ENCODE results near the gene CEACAM21.
"Not testable (repeated sequence)": the region's sequence is repeated elsewhere in the genome, so short reads cannot be mapped to it uniquely, and the experiment has no call there.

The CEACAM21 gene

DNA sequence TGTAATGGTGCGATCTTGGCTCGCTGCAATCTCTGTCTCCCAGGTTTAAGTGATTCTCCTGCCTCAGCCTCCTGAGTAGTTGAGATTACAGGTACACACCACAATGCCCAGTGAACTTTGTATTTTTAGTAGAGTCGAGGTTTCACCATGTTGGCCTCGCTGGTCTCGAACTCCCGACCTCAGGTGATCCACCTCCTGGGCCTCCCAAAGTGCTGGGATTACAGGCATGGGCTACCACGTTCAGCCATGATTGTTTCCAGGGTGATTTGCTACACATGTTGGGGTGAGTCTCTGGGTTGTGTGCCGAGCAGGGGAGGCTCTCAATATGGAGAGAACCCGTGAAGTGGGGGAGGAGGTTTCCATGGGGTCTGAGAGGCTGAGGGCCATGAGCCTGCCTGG lies 24.8 kb upstream of the CEACAM21 start:
- DNase-seq: no peak

DNA sequence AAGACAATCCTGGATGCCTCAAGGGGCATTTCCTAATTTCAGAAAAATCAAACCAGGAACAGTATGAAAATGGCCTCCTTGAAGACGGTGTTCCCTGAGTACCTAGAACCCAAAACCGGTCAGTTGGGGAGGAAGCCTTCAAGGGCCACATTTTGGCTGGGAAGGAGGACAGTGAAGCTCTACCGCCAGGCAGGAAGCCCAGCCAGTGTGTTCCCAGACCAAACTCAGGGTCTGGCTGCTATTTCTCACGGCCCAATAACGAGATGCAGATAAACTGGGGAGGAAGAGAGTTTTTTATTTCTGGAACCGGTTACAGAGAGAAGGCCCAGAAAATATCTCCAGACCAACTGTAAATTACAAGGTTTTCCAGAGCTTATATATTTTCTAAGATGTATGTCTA lies 24.3 kb upstream of the CEACAM21 start:
- peak; percentile 14 for DNase-seq

DNA sequence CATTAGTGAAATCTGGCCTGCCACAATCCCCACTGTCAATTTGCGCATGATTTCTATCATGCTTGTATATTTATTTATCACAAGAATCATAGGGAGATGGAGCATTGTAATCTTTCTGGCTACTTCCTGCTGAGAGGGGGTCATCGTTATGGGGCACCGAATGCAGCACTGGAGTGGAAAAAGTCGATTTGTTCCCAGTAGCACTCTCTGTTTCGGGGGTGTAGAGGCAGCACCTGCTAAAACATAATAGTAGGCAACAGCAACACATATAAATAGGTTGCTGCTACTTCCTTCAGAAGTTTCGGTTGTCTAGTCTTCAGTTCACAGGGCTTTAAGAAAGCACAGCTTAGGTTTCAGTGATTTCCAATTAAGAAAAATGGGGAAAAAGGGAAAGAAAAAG lies 23.4 kb upstream of the CEACAM21 start:
- no peak for DNase-seq

DNA sequence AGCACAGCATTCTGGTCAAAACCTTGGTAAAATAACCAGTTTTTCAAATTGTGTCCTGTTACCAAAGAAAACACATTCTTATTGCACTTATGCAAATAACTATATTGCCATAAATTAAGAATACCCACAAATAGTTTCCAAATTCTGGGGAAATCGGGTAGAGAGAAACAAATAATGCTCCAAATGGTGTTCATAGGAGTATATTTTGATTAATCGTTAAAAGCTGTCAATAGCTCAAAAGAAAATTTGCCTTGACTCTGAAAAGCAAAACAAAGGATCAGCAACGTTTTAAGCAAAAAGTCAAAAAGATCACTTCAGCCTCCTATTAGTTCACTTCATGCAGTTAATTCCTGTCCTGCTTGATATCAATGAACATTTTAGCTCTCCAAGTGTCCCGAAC lies 22.2 kb upstream of the CEACAM21 start:
- DNase-seq: no peak

DNA sequence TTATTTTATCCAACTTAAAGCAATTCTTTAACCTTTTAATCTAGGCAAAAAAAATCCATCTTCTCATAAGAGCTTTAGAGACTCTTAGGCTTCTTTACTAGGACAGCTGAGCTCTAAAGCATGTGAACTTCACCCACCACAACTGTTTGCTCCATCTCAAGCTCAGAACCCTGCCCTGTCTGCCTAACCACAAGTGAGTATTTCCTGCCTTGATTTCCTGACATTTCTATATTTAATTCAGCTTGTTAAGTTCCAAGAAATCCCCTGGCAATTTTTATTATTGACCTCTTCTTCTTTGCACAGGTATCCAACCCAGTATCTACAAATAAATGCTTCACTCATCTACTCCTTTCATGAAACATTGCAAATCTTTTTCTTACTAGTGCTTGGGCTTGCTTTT lies 21.1 kb upstream of the CEACAM21 start:
- no peak for DNase-seq

DNA sequence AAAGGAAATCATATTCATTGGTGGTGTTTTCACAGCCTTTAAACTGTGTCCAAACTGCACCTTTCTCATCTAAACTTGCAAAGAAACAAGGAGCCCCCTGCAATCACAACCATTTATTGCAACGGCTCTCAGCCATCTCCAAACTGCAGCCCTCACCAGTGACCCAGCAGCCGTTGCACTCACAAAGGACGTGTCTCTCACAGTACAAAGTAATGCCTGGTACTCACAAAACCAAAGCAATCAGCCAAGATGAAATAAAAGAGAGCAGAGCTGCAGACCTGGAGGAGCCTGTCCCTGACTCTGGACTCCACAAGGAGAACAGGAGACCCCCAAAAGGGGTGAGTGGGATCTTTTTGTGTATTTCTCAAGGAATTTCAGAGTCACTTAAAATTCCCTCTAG lies 20.2 kb upstream of the CEACAM21 start:
- DNase-seq: no peak

DNA sequence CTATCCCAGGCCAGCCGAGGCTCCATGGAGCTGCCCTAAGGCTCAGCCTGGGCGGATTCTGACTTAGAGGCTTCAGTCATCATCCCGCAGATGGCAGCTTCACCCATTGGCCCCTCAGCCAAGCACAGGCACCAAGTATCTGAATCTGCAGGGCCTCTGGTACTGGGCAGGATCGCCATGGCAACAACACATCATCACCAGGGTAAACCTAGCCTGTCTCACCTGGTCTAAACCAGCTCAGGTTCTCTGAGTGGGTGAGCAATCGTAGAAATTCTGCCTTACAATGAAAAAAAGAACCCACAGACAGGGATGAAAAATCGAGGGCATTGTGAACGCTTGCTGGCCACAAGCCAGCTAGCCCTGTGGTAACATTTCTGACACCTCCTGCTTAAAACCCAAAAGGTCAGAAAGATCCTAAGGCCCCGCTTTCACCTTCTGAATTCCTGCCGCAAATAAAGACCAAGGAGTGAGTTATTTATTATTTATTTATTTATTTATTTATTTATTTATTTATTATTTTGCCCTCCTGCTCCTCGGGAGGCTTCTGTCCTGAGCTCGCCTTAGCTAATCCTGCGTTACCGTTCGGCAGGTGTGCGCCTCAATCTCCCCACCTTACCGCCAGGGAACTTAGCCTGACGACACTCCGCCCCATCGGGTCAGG lies 12.0 kb upstream of the CEACAM21 start:
- no peak for DNase-seq

DNA sequence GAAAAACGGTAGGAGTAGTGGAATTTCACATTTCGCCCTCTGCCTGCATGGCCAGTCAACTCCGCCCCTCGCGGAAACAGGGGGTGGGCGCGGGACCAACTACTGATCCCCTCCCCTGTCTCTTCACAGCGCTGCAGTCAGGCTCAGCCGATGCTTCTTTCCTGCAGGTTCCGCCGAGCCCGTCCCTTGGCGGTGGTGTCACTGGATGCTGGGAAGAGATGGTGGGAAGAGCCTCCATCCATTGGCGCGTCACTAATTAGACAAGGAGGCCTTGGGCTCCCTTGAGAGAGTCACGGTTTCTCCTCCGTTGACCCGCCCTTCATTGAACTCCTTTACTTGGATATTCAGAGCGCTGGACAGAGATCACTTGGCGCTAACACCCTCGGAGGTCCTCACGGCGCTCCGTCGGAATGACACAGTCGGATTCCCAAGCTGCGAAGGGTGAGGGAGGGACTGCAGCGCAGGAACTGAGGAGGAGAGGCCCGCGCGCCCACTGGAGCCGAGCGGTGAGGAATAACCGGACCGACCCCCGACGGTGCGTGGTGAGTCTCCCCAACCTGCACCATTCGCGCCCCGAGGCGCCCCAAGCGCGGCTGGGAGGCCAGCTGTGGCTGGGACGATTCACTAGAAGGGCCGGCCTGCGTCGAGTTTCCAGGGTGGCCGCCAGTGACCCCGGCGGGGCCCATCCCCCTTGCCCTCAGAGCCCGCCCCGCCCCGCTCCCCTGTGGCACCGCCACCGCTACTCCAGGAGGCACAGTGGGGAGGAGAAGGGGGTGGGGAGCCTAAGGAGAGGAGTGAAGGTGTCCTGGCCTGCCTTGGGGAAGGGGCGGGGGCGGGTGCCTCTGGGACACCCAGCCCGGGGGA lies 11.2 kb upstream of the CEACAM21 start:
- DNase-seq: peak; percentile 67

DNA sequence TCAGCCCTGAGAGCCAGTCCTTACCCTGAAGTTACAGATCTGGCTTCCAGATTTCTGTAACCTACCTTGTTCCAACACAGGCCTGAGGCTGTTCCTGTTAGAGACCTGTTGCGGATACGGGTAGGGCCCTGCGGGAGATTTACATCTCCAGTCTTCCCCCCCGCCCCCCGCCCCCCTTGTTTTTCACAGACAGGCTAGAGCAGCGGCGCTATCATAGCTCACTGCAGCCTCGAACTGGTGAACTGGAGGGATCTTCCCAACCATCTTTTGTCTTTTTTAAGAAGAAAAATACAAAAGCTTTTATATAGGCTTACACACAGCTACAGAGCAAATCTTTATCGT lies 10.6 kb upstream of the CEACAM21 start:
- DNase-seq: no peak

DNA sequence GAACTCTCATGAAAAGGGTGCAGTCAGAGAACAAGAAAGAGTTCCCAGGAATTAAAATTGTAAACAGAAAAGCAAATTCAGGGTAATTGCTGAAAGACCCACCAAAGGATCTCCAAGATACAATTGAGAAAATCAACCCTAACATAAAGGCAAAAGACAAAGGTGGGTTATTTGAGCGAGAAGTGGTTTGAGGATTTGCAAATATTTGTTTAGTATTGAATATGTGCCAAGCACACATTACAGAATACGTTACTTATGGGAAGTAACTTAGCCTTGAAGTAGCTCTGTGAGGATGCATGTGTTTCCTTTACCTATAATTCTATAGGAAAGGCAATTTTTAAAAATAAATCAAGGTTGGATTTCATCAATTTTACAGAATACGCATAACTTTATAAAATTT lies 10.0 kb upstream of the CEACAM21 start:
- DNase-seq: no peak

DNA sequence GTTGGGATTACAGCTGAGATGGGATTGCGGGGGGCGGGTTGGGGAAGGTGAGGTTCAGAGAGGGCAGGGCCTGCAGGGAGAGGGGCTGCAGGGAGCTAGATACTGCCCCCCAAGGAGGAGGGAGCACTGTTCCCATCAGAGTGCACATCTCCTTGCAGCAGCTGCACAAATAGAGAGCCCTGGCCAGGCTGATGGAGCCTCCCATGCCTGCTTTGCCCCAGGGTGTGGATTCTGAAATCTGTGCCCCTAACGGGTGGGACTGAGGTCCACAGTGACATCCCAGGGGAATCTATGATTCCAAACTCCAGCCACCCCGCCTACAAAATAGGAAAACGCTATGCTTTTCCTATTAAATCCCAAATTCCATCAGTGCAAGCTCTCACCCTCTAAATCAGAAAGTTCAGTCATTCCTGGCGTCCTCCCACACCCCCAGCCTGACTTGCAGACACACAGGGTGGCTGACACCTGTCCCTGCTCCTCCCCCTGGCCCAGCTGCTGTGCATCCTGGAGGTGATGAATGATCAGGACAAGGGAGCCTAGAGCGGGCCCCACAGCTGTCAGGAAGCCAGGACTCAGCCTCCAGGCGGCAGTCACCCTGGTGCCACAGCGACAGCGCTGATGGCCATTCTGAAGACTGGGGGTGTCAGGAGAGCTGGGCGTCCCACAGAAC lies 6.3 kb upstream of the CEACAM21 start:
- no peak for DNase-seq

DNA sequence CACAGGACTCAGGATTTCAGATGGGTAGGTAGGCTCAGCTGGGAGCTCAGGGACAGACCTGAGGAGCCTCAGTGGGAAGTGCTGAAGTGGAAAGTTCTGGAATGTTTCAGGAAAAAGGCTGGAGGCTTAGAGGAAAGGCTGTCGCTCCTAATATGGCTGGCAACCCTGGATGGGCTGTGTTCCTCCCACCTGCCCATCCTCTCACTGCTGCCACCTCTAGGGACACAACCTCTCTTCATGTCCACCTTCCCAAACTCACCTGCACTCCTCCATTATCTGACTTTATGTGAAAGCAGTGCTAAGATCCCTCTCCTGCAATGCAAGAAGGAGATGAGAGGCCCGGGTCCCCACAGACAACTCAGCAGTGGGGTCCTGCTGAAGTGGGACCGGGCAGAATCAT lies 5.8 kb upstream of the CEACAM21 start:
- DNase-seq: no peak

DNA sequence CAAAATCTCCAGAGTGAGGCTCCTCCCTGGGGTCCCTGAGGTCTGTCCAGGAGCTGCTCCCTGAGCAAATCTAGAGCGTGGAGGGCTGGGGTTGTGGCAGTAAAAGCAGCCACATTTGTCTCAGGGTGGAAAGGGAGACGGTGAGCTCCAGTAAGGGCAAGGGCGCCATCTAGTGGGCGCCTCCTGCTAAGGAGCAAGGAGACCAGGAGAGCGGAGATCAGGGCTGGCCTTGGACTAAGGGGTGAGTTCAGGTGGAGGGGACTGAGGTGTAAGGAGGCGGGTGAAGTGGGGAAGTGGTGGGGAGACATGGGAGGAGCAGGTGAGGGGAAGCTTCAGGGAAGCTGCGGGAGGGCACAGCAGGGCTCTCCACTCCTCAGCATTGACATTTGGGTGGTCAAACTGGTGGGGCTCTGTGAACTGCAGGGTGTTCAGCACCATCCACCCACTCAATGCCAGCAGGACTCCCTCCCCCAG lies 5.3 kb upstream of the CEACAM21 start:
- peak; percentile 88 for DNase-seq

DNA sequence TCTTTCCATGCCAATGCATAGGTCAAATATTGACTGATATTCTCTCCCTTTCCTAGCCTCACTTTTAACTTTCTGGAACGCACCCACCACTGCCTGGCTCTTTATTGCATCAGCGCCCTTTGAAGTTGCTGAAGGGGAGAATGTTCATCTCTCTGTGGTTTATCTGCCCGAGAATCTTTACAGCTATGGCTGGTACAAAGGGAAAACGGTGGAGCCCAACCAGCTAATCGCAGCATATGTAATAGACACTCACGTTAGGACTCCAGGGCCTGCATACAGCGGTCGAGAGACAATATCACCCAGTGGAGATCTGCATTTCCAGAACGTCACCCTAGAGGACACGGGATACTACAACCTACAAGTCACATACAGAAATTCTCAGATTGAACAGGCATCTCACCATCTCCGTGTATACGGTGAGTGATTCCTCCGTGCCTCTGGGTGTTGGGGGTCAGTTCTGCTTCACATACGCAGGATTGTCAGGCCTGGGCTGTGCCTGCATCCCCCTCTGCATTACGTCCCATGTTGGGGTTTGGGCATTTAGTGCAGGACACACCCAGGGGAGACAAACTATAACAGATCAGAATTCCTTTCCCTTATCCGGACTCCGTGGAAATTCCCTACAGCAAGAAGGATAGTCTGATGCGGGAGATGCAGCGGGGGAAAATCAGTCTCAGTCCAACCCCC lies 1.3 kb downstream of the CEACAM21 start:
- DNase-seq: no peak

DNA sequence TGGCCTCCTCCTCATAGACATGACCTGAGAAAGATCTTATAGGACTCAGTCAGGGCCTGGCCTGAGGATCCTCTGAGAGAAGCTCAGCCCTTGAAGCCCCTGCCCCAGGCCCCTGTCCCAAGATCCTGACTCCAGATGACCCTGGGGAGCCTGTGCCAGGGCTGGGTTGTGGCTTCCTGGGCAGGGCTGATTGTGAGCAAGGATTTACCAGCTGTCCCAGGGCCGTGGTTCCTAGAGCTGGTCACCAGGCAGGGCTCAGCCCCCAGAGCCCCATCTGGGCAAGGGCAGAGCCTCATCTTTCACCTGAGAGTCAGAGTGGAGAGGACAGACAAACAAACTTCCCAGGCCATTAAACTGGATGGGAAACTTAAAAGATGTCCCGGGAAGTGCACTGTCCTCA lies 1.9 kb downstream of the CEACAM21 start:
- DNase-seq: no peak

DNA sequence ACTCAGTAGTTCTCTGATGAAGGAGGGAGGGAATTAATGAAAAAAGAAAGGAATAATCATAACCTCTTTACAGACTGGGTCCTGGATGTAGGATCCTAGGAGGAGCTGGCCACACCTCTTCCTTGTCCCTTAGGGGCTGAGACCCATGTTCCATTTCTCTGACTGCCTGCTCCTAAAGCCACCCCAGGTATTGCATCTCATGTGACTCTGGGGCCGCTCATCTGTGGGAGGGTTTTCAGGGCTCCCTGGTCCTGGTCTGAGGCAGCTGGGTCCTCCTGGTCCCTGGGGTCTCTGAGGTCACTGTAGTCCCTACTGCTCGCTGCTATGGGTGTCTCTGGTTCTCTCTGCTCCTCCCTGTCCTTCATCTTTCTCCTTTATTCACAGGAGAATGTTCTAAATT lies 2.9 kb downstream of the CEACAM21 start:
- no peak for DNase-seq

DNA sequence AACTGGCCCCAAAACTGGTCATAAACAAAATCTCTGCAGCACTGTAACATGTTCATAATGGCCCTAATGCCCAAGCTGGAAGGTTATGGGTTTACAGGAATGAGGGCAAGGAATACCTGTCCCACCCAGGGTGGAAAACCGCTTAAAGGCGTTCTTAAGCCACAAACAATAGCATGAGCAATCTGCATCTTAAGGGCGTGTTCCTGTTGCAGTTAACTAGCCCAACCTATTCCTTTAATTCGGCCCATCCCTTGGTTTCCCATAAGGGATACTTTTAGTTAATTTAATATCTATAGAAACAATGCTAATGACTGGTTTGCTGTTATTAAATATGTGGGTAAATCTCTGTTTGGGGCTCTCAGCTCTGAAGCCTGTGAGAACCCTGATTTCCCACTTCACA lies 5.1 kb downstream of the CEACAM21 start:
- not testable (repeated sequence) for DNase-seq

DNA sequence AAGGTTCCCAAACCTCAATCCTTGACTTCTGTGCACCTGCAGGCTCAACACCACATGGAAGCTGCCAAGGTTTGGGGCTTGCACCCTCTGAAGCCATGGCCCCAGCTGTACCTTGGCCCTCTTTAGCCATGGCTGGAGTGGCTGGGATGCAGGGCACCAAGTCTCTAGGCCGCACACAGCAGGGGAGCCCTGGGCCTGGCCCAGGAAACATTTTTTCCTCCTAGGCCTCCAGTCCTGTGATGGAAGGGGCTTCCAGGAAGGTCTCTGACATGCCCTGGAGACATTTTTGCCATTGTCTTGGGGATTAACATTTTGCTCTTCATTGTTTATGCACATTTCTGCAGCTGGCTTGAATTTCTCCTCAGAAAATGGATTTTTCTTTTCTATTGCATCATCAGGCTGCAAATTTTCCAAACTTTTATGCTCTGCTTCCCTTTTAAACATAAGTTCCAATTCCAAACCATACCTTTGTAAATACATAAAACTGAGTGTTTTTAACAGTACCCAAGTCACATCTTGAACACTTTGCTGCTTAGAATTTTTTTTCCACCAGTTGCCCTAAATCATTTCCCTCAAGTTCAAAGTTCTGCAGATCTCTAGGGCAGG lies 6.7 kb downstream of the CEACAM21 start:
- not testable (repeated sequence) for DNase-seq

DNA sequence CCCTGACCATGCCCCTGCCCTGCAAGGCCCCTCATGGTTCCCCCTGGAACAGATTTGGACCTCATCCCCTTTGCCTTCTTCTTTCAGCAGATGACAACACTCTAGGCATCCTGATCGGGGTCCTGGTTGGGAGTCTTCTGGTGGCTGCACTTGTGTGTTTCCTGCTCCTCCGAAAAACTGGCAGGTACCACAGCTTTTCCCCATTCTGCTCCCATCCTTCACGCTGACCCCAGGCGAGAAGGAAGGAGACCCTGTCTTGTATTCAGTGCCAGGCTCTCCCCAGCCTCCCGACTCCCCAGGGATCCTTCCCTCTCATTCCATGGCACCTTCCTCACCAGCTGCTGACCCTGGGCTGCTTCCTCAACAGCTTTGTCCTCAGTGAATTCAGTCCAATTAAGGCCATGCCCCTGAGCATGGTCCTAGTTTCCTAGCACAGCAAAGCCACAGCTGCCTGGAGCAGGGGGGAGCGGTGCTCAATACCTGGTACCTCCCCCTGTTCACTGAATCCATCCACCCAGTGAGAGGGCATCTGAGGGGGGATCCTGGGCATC lies 8.4 kb downstream of the CEACAM21 start:
- no peak for DNase-seq

DNA sequence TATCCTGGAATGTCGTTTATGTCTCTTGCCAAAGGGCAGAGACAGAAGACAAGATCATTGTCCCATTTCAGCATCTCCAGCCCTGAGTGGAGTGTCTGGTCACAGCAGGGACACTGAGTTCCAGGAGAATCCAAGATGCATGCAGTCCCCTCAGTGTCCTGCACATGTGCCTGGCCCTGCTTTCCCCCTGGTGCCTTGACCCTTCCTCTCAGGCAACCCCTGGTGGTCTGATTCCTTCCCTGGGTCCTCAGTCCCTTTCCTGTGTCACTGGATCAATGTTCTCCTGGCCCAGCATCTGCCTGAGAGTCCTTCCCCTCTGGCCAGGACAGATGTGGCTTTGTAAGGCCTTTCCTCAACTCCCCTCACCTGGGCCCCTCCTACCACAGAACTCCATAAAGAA lies 9.0 kb downstream of the CEACAM21 start:
- DNase-seq: no peak

DNA sequence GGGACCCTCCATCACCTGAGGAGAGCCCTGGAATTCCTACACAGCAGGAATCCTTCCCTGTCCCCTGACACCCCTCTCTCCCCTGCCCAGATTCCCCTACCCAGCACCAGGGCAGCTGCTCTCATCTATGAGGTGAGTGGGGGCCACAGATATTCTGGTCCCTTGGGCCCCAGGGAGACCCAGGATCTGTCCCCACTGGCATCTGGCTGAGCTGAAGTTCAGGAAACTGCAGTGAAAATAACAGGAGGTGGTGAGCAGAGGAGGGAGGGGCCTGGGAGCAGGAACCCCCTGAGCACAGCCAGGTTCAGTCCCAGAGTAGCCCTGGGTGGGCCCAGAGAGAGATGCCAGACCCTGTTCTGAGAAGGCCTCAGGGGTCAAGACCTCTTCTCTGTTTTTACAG lies 10.1 kb downstream of the CEACAM21 start:
- no peak for DNase-seq

DNA sequence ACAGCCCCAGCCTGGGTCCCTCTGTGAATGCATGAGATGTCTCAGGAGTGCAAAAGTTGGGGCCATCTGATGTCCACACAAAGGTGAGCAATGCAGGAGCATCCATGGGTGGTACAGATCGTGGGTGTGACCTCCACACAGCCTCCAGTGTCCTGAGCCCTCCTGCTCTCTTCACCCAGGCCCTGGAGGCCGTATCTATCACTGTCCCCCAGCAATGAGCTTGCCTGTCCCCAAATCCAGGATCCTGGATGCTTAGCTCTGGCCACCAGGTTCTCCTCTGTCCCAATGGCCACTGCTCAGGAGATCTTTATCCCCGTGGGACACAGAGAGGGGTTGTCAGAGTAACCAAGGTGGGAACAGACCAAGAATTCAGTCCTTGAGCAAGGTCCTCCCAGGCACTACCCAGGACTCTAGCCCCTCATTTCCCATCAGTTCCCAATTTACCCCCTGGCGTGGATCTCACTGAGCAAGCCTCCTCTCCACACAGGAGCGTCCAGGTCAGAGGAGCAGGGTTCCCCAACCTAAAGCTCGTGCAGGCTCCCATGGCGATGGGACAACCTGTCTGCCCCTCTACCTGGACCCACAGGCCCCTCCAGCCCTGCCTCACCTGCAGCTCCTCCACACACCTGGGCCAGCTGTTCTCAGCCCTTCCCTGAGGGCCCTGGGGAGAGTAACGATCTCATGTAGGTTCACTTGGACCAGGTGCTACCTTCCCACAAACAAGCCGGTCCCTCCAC lies 11.3 kb downstream of the CEACAM21 start:
- no peak for DNase-seq
